Gastroesophageal sphincter (tissue), 4 donors: ENCODE data around the gene HUS1B. TPM values are rescaled to one million over a fixed set of nuclear protein-coding genes. Genes with fewer than 3 reads are reported as not detected.

Experiments
- ATAC-seq: fragments of 150-250 bp; one replicate; pipeline ENCODE4 v1.9.1; 2016; ENCODE audit warnings: mild to moderate bottlenecking, moderate library complexity
- H3K27ac ChIP-seq, 4 donors: fragments of 200-600 bp; sonication (generic) in 3 of 4; 1 replicate in 3 of 4; 2 replicates in 1 of 4; pipeline ENCODE4 v1.5.1; 2016 to 2019
- H3K27me3 ChIP-seq: fragments of 200-600 bp; sonication (generic); one replicate; pipeline ENCODE4 v1.5.1; 2019
- H3K36me3 ChIP-seq, 2 donors: fragments of 200-600 bp; sonication (generic); one replicate each; pipeline ENCODE4 v1.5.1; 2019; ENCODE audit warnings: control low read depth in 1 of 2
- H3K4me1 ChIP-seq, 3 donors: fragments of 200-600 bp; sonication (generic); 1 replicate in 2 of 3; 2 replicates in 1 of 3; pipeline ENCODE4 v1.5.1; 2016 to 2019; ENCODE audit warnings: control low read depth in 2 of 3
- H3K4me3 ChIP-seq, 2 donors: fragments of 200-600 bp; sonication (generic); one replicate each; pipeline ENCODE4 v1.5.1; 2019; ENCODE audit warnings: mild to moderate bottlenecking in 1 of 2, moderate library complexity in 1 of 2
- H3K9me3 ChIP-seq, 3 donors: fragments of 200-600 bp; sonication (generic); one replicate each; pipeline ENCODE4 v1.5.1; 2017 to 2019; ENCODE audit warnings: control low read depth in 2 of 3
- CTCF ChIP-seq, 4 experiments: fragments of 200-600 bp in 2 of 4; fragments of 450-650 bp in 2 of 4; sonication (generic) in 1 of 4; IDR thresholded peaks; one replicate each; pipeline ENCODE4 v1.5.1; 2017 to 2019; ENCODE audit warnings: antibody characterized with exemption in 4 of 4, mild to moderate bottlenecking in 2 of 4, moderate library complexity in 2 of 4
- EP300 ChIP-seq: sonication (generic); formaldehyde crosslinking; IDR thresholded peaks from one replicate; pipeline ENCODE4 v1.6.1; 2017; ENCODE audit warnings: antibody characterized with exemption, mild to moderate bottlenecking
- POLR2A ChIP-seq, 2 donors: fragments of 450-650 bp; IDR thresholded peaks; one replicate each; pipeline ENCODE4 v1.6.1; 2017; ENCODE audit warnings: antibody characterized with exemption in 2 of 2, mild to moderate bottlenecking in 2 of 2, moderate library complexity in 1 of 2
- POLR2AphosphoS5 ChIP-seq: sonication (generic); formaldehyde crosslinking; IDR thresholded peaks from one replicate; pipeline ENCODE4 v1.6.1; 2017; ENCODE audit warnings: antibody characterized with exemption
- WGBS, 2 donors: methylation state at CpG; one replicate each; pipeline ENCODE4 v1.1.5; 2018; ENCODE audit warnings: low coverage in 1 of 2; 5-methylcytosine and 5-hydroxymethylcytosine counted together
- total RNA-seq, 4 donors: library from RNA; depleted of rRNA; stranded (reverse); fragments of >200 nt; gene quantifications; one replicate each; pipeline ENCODE4 v1.1.0, GENCODE V29; 2016

HUS1B gene
- total RNA-seq, 4 donors from 2014 or later = 0.77 to 2.3 (median 2.0) TPM; not detected in 1

GRCh38 chr6:658244-658643 is 1.3 kb upstream of the HUS1B start:
- peaks cover 0 to 11% (median 0%) of the 10 kb centered on the region in 3 donors for H3K9me3 ChIP-seq
- peaks cover 0 to 11% of the 10 kb centered on the region in 2 donors for H3K36me3 ChIP-seq
- H3K4me1 ChIP-seq = peaks cover 0 to 48% (median 7%) of the 10 kb centered on the region in 3 donors
- no peak overlapping the region for H3K27ac ChIP-seq
- H3K4me3 ChIP-seq = no peak overlapping the region
- no peaks in the 10 kb centered on the region for H3K27me3 ChIP-seq
- ATAC-seq = no peak
- TF ChIP-seq POLR2AphosphoS5 (no peak), CTCF (IDR thresholded peaks at IDR 0.05) (no peak), POLR2A (IDR thresholded peaks at IDR 0.05) (no peak), EP300 (no peak)
- 18 to 22% methylated on average over 2 of the region's 2 CpGs for WGBS, 2 donors

- peaks cover 0 to 11% of the 10 kb centered on the region in 2 donors for H3K36me3 ChIP-seq
- H3K27me3 ChIP-seq = no peaks in the 10 kb centered on the region
- H3K9me3 ChIP-seq = peaks cover 0 to 11% (median 0%) of the 10 kb centered on the region in 3 donors
- TF ChIP-seq POLR2A (IDR thresholded peaks at IDR 0.05) (no peak), EP300 (no peak), POLR2AphosphoS5 (no peak), CTCF (IDR thresholded peaks at IDR 0.05) (no peak)
- H3K4me1 ChIP-seq = peaks cover 0 to 48% (median 7%) of the 10 kb centered on the region in 3 donors
- no peak overlapping the region for H3K4me3 ChIP-seq
- no peak overlapping the region for H3K27ac ChIP-seq
- 53 to 57% methylated on average over 1 of the region's 1 CpG for WGBS, 2 donors
- ATAC-seq = no peak
Measured at GRCh38 chr6:657743-658142, 843 bp upstream of the HUS1B start.

GRCh38 chr6:654136-654535 is 2.8 kb downstream of the HUS1B start:
- Histone ChIP-seq H3K9me3 (peaks cover 0 to 11% (median 0%) of the 10 kb centered on the region in 3 donors), H3K27me3 (no peaks in the 10 kb centered on the region), H3K4me1 (peaks cover 0 to 35% (median under 1%) of the 10 kb centered on the region in 3 donors), H3K4me3 (no peak overlapping the region), H3K27ac (no peak overlapping the region), H3K36me3 (peaks cover 0 to 11% of the 10 kb centered on the region in 2 donors)
- WGBS, 2 donors = 22 to 28% methylated on average over 4 of the region's 4 CpGs
- TF ChIP-seq POLR2A (IDR thresholded peaks at IDR 0.05) = no peak
- no peak for TF ChIP-seq CTCF (IDR thresholded peaks at IDR 0.05)
- no peak for ATAC-seq

- TF ChIP-seq POLR2AphosphoS5 = no peak
- TF ChIP-seq POLR2A (IDR thresholded peaks at IDR 0.05) = no peak
- TF ChIP-seq CTCF (IDR thresholded peaks at IDR 0.05) = no peak
- no peak for TF ChIP-seq EP300
- Histone ChIP-seq H3K27me3 (no peaks in the 10 kb centered on the region), H3K9me3 (peaks cover 0 to 11% (median 0%) of the 10 kb centered on the region in 3 donors), H3K4me3 (no peak overlapping the region), H3K27ac (no peak overlapping the region), H3K4me1 (peaks cover 0 to 28% (median 0%) of the 10 kb centered on the region in 3 donors), H3K36me3 (peaks cover 0 to 11% of the 10 kb centered on the region in 2 donors)
- ATAC-seq = no peak
- 86 to 96% methylated on average over 1 to 3 of the region's 3 CpGs for WGBS, 2 donors
Measured at GRCh38 chr6:652865-653264, 4.0 kb downstream of the HUS1B start.

GRCh38 chr6:650098-650497 is 6.8 kb downstream of the HUS1B start:
- TF ChIP-seq EP300 = no peak
- TF ChIP-seq CTCF (IDR thresholded peaks at IDR 0.05) = no peak
- no peak for TF ChIP-seq POLR2AphosphoS5
- TF ChIP-seq POLR2A (IDR thresholded peaks at IDR 0.05) = no peak
- peaks cover 0 to 9% (median 0%) of the 10 kb centered on the region in 3 donors for H3K4me1 ChIP-seq
- H3K4me3 ChIP-seq = no peak overlapping the region
- H3K27me3 ChIP-seq = no peaks in the 10 kb centered on the region
- peaks cover 0 to 11% (median 0%) of the 10 kb centered on the region in 3 donors for H3K9me3 ChIP-seq
- WGBS, 2 donors = 56 to 62% methylated on average over 4 of the region's 4 CpGs
- H3K27ac ChIP-seq = no peak overlapping the region
- no peaks in the 10 kb centered on the region for H3K36me3 ChIP-seq
- ATAC-seq = no peak
